ENCODE data around the gene CEP128. TPM values are rescaled to one million over a fixed set of nuclear protein-coding genes. Genes with fewer than 3 reads are reported as not detected.

The CEP128 gene
- total RNA-seq, 1 experiment from 2014 or later, result 16.7 TPM

GRCh38 chr14:80981673-80982072, 40.1 kb upstream of the CEP128 start:
- DNase-seq, result no peak
- intact Hi-C loops (cut with micrococcal nuclease; ENCODE audit: unreplicated experiment), result no loop called here
- no peaks in the 10 kb centered on the region for H3K36me3 ChIP-seq (ENCODE audit: control insufficient read depth, insufficient read depth, low read length)
- POLR2A ChIA-PET, result no interaction called here
- H3K27ac Mint-ChIP-seq (ENCODE audit: unreplicated experiment), result no peak overlapping the region
- H3K4me3 ChIP-seq (ENCODE audit: low read depth, low read length), result no peak overlapping the region
- no peaks in the 10 kb centered on the region for H3K4me1 ChIP-seq
- H3K9me3 ChIP-seq, result no peaks in the 10 kb centered on the region
- no TSS peak for BruUV-seq (replicated peaks)
- no peak for TF ChIP-seq CTCF (IDR thresholded peaks at IDR 0.05; ENCODE audit: insufficient read depth in 1 of 2, low read depth in 1 of 2, low read length in 1 of 2, severe bottlenecking in 1 of 2, unreplicated experiment in 1 of 2)
- H3K27me3 Mint-ChIP-seq (ENCODE audit: insufficient read depth, unreplicated experiment), result peaks cover 2% of the 10 kb centered on the region
- CTCF ChIA-PET, result no interaction called here
- H3K4me3 Mint-ChIP-seq (ENCODE audit: unreplicated experiment), result no peak overlapping the region
- H3K36me3 Mint-ChIP-seq (ENCODE audit: insufficient read depth, unreplicated experiment), result no peaks in the 10 kb centered on the region
- peaks cover 4% of the 10 kb centered on the region for H3K4me1 Mint-ChIP-seq (ENCODE audit: low read depth, unreplicated experiment)
- no peaks in the 10 kb centered on the region; the same call in 1 of the 2 replicates for H3K27me3 ChIP-seq (replicated peaks; ENCODE audit: control insufficient read depth, insufficient read depth, low read length)
- no peaks in the 10 kb centered on the region for H3K9me3 Mint-ChIP-seq (ENCODE audit: unreplicated experiment)

- H3K36me3 ChIP-seq (ENCODE audit: control insufficient read depth, insufficient read depth, low read length), result no peaks in the 10 kb centered on the region
- TF ChIP-seq CTCF (IDR thresholded peaks at IDR 0.05; ENCODE audit: insufficient read depth in 1 of 2, low read depth in 1 of 2, low read length in 1 of 2, severe bottlenecking in 1 of 2, unreplicated experiment in 1 of 2), result no peak
- DNase-seq, result no peak
- H3K4me3 ChIP-seq (ENCODE audit: low read depth, low read length), result no peak overlapping the region
- H3K4me1 Mint-ChIP-seq (ENCODE audit: low read depth, unreplicated experiment), result peaks cover 9% of the 10 kb centered on the region
- H3K27me3 Mint-ChIP-seq (ENCODE audit: insufficient read depth, unreplicated experiment), result peaks cover 2% of the 10 kb centered on the region
- no peak overlapping the region for H3K4me3 Mint-ChIP-seq (ENCODE audit: unreplicated experiment)
- H3K9me3 Mint-ChIP-seq (ENCODE audit: unreplicated experiment), result no peaks in the 10 kb centered on the region
- no peaks in the 10 kb centered on the region for H3K9me3 ChIP-seq
- H3K27ac Mint-ChIP-seq (ENCODE audit: unreplicated experiment), result no peak overlapping the region
- H3K4me1 ChIP-seq, result no peaks in the 10 kb centered on the region
- no TSS peak for BruUV-seq (replicated peaks)
- CTCF ChIA-PET, result no interaction called here
- intact Hi-C loops (cut with micrococcal nuclease; ENCODE audit: unreplicated experiment), result no loop called here
- H3K36me3 Mint-ChIP-seq (ENCODE audit: insufficient read depth, unreplicated experiment), result no peaks in the 10 kb centered on the region
- POLR2A ChIA-PET, result no interaction called here
- H3K27me3 ChIP-seq (replicated peaks; ENCODE audit: control insufficient read depth, insufficient read depth, low read length), result no peaks in the 10 kb centered on the region; the same call in 1 of the 2 replicates
Observed at GRCh38 chr14:80981156-80981555, 39.6 kb upstream of the CEP128 start.

- CTCF ChIA-PET, result no interaction called here
- intact Hi-C loops (cut with micrococcal nuclease; ENCODE audit: unreplicated experiment), result no loop called here
- POLR2A ChIA-PET, result no interaction called here
Observed at GRCh38 chr14:80979951-80980350, 38.4 kb upstream of the CEP128 start.

More at GRCh38 chr14:80979951-80980350, 38.4 kb upstream of the CEP128 start:
- no TSS peak for BruUV-seq (replicated peaks)
- no peak for TF ChIP-seq CTCF (IDR thresholded peaks at IDR 0.05; ENCODE audit: insufficient read depth in 1 of 2, low read depth in 1 of 2, low read length in 1 of 2, severe bottlenecking in 1 of 2, unreplicated experiment in 1 of 2)
- no peak overlapping the region for H3K27ac Mint-ChIP-seq (ENCODE audit: unreplicated experiment)
- no peaks in the 10 kb centered on the region for H3K36me3 Mint-ChIP-seq (ENCODE audit: insufficient read depth, unreplicated experiment)
- Histone ChIP-seq H3K9me3 (no peaks in the 10 kb centered on the region), H3K4me1 (no peaks in the 10 kb centered on the region), H3K27me3 (replicated peaks; ENCODE audit: control insufficient read depth, insufficient read depth, low read length) (no peaks in the 10 kb centered on the region; the same call in 1 of the 2 replicates), H3K4me3 (ENCODE audit: low read depth, low read length) (no peak overlapping the region), H3K36me3 (ENCODE audit: control insufficient read depth, insufficient read depth, low read length) (no peaks in the 10 kb centered on the region)
- peaks cover 2% of the 10 kb centered on the region for H3K27me3 Mint-ChIP-seq (ENCODE audit: insufficient read depth, unreplicated experiment)
- no peaks in the 10 kb centered on the region for H3K9me3 Mint-ChIP-seq (ENCODE audit: unreplicated experiment)
- H3K4me1 Mint-ChIP-seq (ENCODE audit: low read depth, unreplicated experiment), result peaks cover 10% of the 10 kb centered on the region
- H3K4me3 Mint-ChIP-seq (ENCODE audit: unreplicated experiment), result no peak overlapping the region
- DNase-seq, result no peak

Data from Caco-2 (cell line).